ENCODE results near the gene EGF.
"Not testable (repeated sequence)": the region's sequence is repeated elsewhere in the genome, so short reads cannot be mapped to it uniquely, and the experiment has no call there.

Gene EGF

GRCh38 chr4:109912706-109913595 lies at the start of gene EGF:
TSS of gene EGF (plus strand) at chr4:109912883. CDS start at chr4:109913336, 453 bp downstream.
- DNase-seq (ENCODE audit: low read depth) = no peak

GRCh38 chr4:109864134-109864533 lies 48.5 kb upstream of the EGF start:
- no peak for DNase-seq (ENCODE audit: low read depth)

DNA sequence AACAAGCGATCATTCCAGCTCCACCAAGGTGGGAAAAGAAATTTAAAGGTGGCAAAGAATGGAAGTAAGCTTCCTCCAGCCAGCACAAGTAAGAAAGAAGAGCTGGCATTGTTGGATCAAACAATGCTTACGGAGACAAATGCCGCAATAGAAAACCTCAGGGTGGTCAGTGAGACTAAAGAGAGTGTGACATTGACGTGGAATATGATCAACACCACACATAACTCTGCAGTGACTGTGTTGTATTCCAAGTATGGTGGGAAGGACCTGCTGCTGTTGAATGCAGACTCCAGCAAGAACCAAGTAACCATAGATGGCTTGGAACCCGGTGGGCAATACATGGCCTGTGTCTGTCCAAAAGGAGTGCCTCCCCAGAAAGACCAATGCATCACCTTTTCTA lies 42.6 kb upstream of the EGF start:
- no peak for DNase-seq (ENCODE audit: low read depth)

DNA sequence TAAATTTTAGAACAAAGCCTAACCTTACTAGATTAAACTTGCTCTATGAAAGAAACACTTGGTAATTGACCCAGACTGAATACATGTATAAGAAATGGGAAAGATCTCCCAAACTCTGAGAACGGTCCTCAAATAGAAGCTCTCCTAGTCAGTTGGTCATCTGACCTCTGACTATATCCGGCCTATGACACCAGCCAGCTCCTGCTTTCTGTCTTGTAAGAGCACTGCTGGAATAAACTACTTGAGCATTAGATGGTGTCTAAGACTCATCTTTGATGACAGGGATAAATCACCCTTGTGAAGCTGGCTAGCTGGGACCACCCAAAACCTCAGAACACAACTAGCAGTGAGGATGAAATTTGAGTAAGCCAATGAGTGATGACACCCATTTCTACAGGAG lies 40.6 kb upstream of the EGF start:
- DNase-seq (ENCODE audit: low read depth) = no peak

DNA sequence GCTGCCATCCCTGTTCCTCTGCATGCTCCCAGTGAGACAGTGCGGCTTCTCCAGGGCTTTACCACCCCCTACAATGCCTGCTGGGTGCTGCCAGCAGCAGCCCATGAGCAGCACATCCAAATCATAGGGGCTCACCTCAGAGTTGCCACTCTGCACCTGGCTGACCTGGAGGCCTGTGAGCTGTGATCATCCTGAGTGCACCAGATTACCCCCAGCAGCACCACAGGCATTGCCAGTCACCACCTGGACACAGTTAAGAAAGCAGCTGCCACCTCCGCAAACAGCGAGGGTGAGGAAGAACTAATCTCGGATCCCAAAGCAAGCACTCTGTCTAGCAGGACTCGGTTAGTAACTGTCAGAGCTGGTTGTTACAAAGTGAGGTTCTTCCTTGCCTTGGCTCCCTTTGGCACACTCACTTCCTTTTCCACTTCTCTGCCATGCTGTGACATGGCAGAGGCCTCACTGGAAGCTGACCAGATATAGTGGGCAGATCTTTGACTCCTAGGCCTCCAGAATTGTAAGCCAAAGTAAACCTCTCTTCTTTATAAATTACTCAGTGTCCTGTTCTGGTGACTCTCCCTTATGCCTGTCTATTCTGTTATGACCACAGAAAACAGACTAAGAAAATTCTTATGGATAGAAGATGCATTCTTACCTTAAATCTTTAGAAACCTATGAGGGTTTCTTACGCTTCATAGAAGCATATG lies 39.6 kb upstream of the EGF start:
- no peak for DNase-seq (ENCODE audit: low read depth)

DNA sequence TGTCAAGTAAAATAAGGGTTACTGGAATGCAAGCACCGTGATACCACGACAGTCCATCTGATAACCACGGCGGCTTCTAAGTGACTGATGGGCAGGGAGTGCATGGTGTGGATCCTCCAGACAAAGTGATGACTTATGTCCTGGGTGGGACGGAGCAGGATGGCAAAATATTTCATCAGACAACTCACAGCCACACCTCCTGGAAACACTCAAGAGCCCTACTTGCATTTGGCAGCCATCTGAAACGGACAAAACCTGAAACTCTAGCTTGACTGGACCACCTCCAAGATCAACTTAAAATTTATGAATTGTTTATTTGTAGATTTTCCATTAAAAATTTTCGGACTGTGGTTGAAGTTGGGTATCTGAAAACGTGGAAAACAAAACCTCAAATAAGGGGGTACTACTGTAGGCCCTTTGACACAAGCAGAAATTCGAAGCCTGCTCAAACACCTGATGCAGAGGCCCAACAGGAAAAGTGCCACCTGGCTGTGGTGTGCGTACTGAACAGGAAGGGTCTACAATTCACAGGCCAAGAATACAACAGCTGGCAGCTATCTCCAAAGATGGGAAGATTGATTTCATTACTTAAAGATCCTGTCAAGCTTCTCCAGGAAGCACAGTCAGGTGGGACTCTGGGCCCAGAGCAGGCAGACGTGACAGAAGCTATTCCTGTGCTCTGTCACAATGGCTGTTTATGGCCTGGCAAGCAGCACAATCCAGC lies 38.7 kb upstream of the EGF start:
- no peak for DNase-seq (ENCODE audit: low read depth)

GRCh38 chr4:109875106-109875505 lies 37.6 kb upstream of the EGF start:
- no peak for DNase-seq (ENCODE audit: low read depth)

DNA sequence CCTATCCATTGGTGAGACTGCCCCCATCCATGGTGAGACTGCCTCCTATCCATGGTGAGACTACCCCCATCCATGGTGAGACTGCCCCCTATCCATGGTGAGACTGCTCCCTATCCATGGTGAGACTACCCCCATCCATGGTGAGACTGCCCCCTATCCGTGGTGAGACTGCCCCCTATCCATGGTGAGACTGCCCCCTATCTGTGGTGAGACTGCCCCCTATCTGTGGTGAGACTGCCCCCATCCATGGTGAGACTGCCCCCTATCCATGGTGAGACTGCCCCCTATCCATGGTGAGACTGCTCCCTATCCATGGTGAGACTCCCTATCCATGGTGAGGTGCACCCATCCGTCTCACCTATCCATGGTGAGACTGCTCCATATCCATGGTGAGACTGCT lies 37.1 kb upstream of the EGF start:
- DNase-seq (ENCODE audit: low read depth) = not testable (repeated sequence)

- DNase-seq (ENCODE audit: low read depth) = no peak
Measured at GRCh38 chr4:109876634-109877265, 35.9 kb upstream of the EGF start.

GRCh38 chr4:109877400-109877799 lies 35.3 kb upstream of the EGF start:
- no peak for DNase-seq (ENCODE audit: low read depth)

- no peak for DNase-seq (ENCODE audit: low read depth)
Measured at GRCh38 chr4:109878355-109878754, 34.3 kb upstream of the EGF start.

DNA sequence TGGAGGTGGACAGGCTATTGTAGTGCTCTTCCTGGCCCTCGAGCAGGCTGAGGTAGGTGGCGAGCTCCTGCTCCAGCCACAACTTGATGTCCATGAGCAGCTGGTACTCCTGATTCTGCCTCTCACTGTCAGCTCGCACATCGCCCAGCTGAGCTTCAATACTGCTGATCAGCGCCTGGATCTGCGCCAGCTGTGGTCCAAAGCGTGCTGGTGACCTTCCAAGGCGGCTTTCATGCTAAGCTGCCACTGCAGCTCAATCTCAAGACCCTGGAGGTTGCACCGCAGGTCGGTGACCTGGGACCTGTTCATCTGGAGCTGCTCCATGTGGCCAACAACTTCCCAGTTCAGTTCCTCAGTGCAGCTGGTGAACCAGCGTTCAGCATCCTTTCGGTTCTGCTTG lies 33.6 kb upstream of the EGF start:
- DNase-seq (ENCODE audit: low read depth) = no peak

DNA sequence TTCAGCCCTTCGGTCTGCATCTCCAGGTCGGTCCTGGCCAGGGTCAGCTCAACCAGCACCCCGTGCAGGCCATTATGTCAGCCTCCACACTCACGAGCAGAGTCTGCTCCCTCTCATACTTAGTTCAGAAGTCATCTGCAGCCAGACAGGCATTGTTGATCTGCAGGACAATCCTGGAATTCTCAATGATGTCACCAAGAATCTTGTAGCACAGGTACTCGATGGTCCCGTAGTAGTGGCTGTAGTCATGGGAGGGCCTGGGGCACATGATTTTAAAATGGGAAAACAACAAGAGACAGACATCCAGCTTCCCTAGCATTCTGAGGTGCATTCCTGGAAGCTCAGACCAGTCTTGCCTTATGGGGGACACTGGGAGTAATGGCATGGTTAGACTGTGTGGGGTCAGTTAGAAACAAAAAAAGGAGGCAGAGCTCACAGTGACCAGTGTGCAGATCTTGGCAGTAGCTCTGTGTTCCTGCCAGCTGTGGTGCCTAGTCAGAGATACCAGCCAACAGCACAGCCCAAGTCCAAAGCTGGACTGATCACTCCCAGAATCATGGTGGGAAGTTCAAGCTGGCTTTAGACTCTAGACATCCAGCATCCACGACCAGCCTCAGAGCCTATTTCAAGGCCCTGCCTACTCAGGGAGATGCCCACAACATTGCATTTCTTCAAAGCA lies 32.9 kb upstream of the EGF start:
- DNase-seq (ENCODE audit: low read depth) = no peak

GRCh38 chr4:109886303-109886702 lies 26.4 kb upstream of the EGF start:
- no peak for DNase-seq (ENCODE audit: low read depth)

DNA sequence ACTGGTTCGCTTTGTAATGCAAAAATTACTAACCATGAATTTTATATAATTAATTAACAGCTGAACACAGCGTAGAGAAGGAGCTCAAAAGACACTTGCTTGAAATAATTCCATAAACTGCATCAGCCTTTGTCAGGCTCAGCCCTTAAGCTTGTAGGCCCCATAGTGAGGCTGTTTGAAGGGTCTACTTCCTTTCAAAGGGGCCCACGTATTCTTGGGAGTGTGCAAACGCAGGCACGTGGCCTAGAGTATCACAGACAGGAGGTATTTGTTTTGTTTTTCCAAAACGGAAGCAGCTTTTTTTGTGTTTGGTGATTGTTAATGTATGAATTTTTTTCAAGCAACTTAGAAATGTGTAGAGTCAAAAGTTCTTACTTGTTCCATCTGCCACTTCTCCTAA lies 25.6 kb upstream of the EGF start:
- DNase-seq (ENCODE audit: low read depth) = no peak

- no peak for DNase-seq (ENCODE audit: low read depth)
Measured at GRCh38 chr4:109890076-109890475, 22.6 kb upstream of the EGF start.

DNA sequence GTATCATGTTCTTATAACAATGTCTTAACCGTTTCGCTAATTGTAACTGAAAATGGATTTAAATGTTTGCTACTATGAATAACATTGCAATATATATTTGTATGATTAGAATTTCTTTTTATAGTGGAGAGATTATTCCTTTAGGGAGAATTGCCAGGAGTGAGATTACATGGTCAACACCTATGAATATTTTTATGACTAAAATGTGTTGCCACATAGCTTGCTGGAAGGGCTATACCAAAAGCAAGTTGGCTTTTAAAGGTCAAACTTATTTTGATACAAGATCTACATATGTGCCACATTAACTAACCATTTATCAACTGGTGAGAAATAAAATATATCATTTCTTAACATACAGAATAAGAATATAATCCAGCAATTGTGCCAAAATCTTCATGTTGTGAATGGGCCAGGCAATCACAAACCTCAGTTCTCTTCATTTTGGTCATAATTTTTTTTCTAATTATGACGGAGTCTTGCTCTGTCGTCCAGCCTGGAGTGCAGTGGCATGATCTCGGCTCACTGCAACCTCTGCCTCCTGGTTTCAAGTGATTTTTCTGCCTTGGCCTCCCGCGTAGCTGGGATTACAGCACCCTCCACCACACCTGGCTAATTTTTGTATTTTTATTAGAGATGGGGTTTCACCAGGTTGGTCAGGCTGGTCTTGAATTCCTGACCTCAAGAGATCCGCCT lies 10.0 kb upstream of the EGF start:
- DNase-seq (ENCODE audit: low read depth) = no peak

GRCh38 chr4:109908731-109909130 lies 4.0 kb upstream of the EGF start:
- no peak for DNase-seq (ENCODE audit: low read depth)

- no peak for DNase-seq (ENCODE audit: low read depth)
Measured at GRCh38 chr4:109910256-109910655, 2.4 kb upstream of the EGF start.

- DNase-seq (ENCODE audit: low read depth) = no peak
Measured at GRCh38 chr4:109913596-109914241, 1.0 kb downstream of the EGF start.

DNA sequence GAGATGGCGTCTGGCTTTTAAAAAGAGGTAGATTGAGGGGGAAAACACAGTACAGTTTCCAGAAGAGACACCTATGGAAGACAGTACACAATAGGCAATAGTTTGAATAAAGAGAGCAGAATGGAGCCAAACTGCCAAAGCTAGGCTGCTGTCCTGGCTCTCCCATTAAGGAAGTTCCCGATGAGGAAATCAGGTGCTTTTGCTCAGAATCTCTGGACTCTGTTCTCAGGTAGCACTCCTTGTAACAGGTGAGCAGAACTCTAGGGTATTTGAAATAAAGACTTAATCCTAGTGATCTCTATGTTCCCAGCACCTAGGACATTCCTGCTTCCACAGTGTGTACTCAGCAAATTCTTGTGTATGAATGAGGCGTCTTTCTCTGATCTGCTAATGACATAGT lies 1.6 kb downstream of the EGF start:
- DNase-seq (ENCODE audit: low read depth) = no peak
